Activated CD4-positive, alpha-beta memory T cell treated with anti-CD3 and anti-CD28 coated beads for 36 hours (primary cell): ENCODE measurements around the gene SMNDC1. TPM values are rescaled to one million over a fixed set of nuclear protein-coding genes. Genes with fewer than 3 reads are reported as not detected.
"Not testable (repeated sequence)": the region's sequence is repeated elsewhere in the genome, so short reads cannot be mapped to it uniquely, and the experiment has no call there.

ENCODE experiments used
- CTCF ChIA-PET: fragments of 350-600 bp; sonication (Branson Sonifier 250); formaldehyde crosslinking; loops from one replicate; lab custom pipeline; 2021; ENCODE audit warnings: antibody characterized with exemption, inconsistent platforms; lab: Charles Lee
- POLR2A ChIA-PET: fragments of 350-600 bp; sonication (Branson Sonifier 250); formaldehyde crosslinking; loops from one replicate; lab custom pipeline; 2021; ENCODE audit warnings: antibody characterized with exemption; lab: Charles Lee
- DNase-seq: peaks from one replicate; pipeline ENCODE4 v3.0.0-alpha.2; 2020
- H3K27ac Mint-ChIP-seq: one replicate; pipeline ENCODE4 v1.8.0; 2021; ENCODE audit warnings: mixed read lengths
- H3K27me3 Mint-ChIP-seq: one replicate; pipeline ENCODE4 v1.8.0; 2021; ENCODE audit warnings: mixed read lengths
- H3K36me3 Mint-ChIP-seq: one replicate; pipeline ENCODE4 v1.8.0; 2021; ENCODE audit warnings: mixed read lengths
- H3K4me1 Mint-ChIP-seq: one replicate; pipeline ENCODE4 v1.8.0; 2021; ENCODE audit warnings: low read depth, mixed read lengths
- H3K4me3 Mint-ChIP-seq: one replicate; pipeline ENCODE4 v1.8.0; 2021; ENCODE audit warnings: mild to moderate bottlenecking, mixed read lengths
- H3K9me3 Mint-ChIP-seq: one replicate; pipeline ENCODE4 v1.8.0; 2021; ENCODE audit warnings: mixed read lengths
- intact Hi-C: fragments of 100-400 bp; cut with micrococcal nuclease; formaldehyde crosslinking; loops from one replicate; pipeline ENCODE4 v1.15.1; 2023
- total RNA-seq, 2 experiments: library from RNA; stranded (reverse); gene quantifications; one replicate each; pipeline ENCODE4 v1.2.3, GENCODE V29; 2021

Gene SMNDC1
- total RNA-seq, 2 experiments from 2014 or later = 44.1 to 48.3 TPM

DNA sequence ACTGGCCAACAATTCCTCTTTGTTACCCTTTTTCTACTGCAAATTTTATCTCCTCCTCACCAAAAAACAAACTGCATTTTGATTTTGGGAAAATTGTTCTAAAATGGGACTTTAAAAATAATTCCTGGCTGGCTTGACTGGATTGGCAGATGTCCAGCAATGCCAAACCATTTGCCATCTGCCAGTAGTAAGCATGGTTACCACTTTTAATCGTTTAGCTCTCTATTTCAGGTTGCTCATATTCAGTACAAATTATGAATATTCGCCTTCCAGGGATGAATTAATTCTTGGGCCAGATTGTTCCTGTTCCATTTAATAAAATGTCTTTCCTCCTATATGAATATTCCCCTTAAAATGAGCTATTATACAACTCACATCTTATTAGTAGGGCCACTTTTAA, 35.7 kb downstream of the SMNDC1 start:
- ChIA-PET CTCF (interaction anchor here (1.3 to 3.1 kb wide), 3 partner anchors 63 to 330 kb away, joined by 3 to 15 read pairs (median 14); no protein-coding TSS in a partner anchor), POLR2A (no interaction called here)
- intact Hi-C loops = loop anchor here (1.0 kb wide), 1 partner anchor 17 kb away; no protein-coding TSS in a partner anchor
- peaks cover 39% of the 10 kb centered on the region for H3K4me1 Mint-ChIP-seq
- no peak for DNase-seq
- no peak overlapping the region for H3K27ac Mint-ChIP-seq
- H3K9me3 Mint-ChIP-seq = no peaks in the 10 kb centered on the region
- no peak overlapping the region for H3K4me3 Mint-ChIP-seq
- no peaks in the 10 kb centered on the region for H3K27me3 Mint-ChIP-seq
- no peaks in the 10 kb centered on the region for H3K36me3 Mint-ChIP-seq

DNA sequence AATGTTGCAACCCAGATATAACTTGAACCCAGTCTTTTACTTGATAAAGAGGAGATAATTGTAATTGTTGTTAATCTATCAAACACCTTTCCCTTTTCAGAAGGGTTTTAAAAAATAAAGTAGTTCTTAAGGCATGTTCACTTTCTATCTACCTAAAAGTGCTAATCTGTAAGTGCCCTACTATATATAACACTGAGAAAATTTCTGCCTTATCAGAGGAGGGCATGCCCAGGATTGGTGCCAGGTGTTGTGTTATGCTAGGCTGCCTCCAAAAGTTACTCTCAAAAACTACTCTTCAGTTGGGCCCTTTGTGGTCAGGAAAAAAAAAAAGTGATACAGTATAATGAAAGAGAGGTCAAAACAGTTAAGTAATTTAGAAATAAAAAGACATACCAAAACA, 36.3 kb downstream of the SMNDC1 start:
- Mint-ChIP-seq H3K4me3 (no peak overlapping the region), H3K36me3 (no peaks in the 10 kb centered on the region), H3K27me3 (no peaks in the 10 kb centered on the region), H3K27ac (no peak overlapping the region), H3K9me3 (no peaks in the 10 kb centered on the region), H3K4me1 (peaks cover 34% of the 10 kb centered on the region)
- intact Hi-C loops = no loop called here
- DNase-seq = no peak
- CTCF ChIA-PET = interaction anchor here (1.2 to 3.1 kb wide), 3 partner anchors 11 to 62 kb away, joined by 3 to 15 read pairs (median 5); no protein-coding TSS in a partner anchor
- POLR2A ChIA-PET = no interaction called here

DNA sequence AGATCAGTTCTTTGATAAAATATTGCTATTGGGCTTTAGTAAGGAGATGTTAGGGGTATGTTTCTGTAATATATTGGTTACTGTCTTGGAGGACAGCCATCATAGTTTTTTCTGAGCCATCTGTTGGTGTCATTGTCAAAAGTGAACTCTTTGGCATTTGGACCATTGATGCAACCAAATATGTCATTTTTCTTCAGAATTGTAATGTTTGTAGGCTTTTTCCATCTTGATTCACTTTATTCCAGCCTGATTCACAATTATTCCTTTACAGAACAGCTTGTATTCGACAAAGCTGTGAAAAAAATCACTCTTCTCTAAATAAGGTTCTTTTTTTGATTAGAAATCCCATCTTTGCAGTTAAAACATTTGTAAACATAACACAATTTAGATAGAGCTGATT, 37.4 kb downstream of the SMNDC1 start:
- Mint-ChIP-seq H3K4me1 (peaks cover 29% of the 10 kb centered on the region), H3K9me3 (no peaks in the 10 kb centered on the region), H3K36me3 (peaks cover 1% of the 10 kb centered on the region), H3K27me3 (no peaks in the 10 kb centered on the region), H3K27ac (no peak overlapping the region), H3K4me3 (no peak overlapping the region)
- ChIA-PET POLR2A (no interaction called here), CTCF (interaction anchor here (1.2 to 1.4 kb wide), 3 partner anchors 11 to 16 kb away, joined by 3 to 5 read pairs (median 4); no protein-coding TSS in a partner anchor)
- intact Hi-C loops = no loop called here
- DNase-seq = no peak

DNA sequence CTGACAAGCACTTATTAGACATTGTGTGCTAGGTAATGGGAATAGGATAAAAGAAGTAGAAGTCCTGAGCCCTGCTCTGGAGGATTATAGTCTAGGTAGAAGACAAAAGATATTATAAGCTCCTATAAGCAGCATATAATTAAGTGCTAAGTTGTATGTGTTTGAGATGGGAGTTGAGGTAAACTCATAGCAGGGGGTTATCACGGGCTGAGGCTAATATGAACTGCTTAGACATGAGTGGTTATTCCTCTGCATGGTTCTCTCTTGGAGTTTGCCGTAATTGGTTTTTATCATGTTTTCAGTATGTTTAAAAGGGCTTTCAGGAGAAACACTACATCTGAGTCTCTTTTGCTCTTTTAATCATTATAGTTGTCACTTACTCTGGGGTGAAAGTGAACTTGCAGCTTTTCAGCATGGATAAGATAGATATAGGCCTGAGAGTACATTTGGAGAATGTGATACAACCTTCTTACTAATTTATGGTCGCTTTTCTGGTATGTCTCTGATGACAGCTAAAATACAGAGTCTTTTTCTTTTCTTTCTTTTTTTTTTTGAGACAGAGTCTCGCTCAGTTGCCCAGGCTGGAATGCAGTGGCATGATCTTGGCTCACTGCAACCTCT, 39.0 kb downstream of the SMNDC1 start:
- Mint-ChIP-seq H3K36me3 (peaks cover 2% of the 10 kb centered on the region), H3K27me3 (no peaks in the 10 kb centered on the region), H3K4me1 (peaks cover 25% of the 10 kb centered on the region), H3K4me3 (no peak overlapping the region), H3K27ac (no peak overlapping the region), H3K9me3 (no peaks in the 10 kb centered on the region)
- no peak for DNase-seq
- ChIA-PET POLR2A (no interaction called here), CTCF (interaction anchor here (0.8 kb wide), 1 partner anchor 41 kb away, joined by 5 read pairs; no protein-coding TSS in a partner anchor)
- intact Hi-C loops = no loop called here

DNA sequence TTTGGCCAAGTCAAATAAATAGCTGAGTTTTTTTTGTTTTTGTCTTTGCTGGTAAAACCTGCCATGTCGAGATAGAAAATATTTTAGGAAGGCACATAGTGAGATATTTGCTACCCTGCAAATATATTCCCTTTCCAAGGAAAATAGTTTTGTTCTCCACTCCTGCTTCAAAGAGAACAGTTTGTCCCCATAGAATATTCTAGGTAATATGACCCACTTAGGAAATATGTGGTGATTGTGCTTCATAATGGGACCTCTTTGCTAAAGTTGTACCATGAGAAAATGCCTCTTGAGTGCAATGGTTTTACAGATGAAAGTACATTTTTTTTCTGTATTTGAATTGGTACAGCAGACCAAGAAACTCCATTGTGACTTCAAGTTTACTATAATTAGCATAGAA, 41.6 kb downstream of the SMNDC1 start:
- ChIA-PET CTCF (interaction anchor here (0.9 to 1.4 kb wide), 2 partner anchors 16 to 57 kb away, joined by 3 to 4 read pairs; no protein-coding TSS in a partner anchor), POLR2A (no interaction called here)
- Mint-ChIP-seq H3K27ac (no peak overlapping the region), H3K4me1 (peaks cover 3% of the 10 kb centered on the region), H3K9me3 (no peaks in the 10 kb centered on the region), H3K36me3 (peaks cover 2% of the 10 kb centered on the region), H3K27me3 (no peaks in the 10 kb centered on the region), H3K4me3 (no peak overlapping the region)
- intact Hi-C loops = no loop called here
- no peak for DNase-seq

DNA sequence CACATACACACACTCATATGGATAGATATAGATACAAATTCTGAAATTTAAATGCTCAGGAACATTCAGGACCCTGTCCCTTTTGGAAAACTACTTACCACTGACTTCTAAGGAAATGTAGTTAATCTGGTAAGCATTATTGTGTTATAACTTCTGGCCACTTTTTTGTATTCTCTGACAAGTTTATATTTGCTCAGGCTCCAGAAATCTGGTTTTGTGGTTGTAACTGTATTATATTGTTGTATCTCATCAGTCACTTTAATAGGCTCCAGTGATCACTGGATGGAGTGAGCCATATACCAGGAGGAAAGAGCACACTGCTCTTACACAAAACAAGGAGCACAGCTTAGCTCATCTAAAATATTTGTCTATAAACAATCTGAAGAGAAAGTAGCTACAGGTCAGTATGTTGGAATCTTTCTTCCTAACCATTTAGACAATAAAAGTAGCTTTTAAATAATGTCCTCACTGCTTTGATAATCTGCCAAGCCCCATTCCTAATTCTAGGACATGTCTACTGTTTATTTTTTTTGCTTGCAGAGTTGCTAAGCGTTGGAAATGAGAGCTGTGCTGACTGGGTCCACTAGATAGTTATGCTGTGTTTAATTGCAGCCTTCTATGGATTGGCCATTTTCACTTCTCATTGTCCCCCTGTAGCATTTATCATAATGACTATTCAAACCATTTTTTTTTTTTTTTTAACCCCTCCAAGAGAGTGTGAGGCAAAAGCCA, 43.8 kb downstream of the SMNDC1 start:
- intact Hi-C loops = no loop called here
- H3K9me3 Mint-ChIP-seq = peaks cover under 1% of the 10 kb centered on the region
- no peak overlapping the region for H3K27ac Mint-ChIP-seq
- POLR2A ChIA-PET = no interaction called here
- H3K36me3 Mint-ChIP-seq = peaks cover 3% of the 10 kb centered on the region
- CTCF ChIA-PET = interaction anchor here (1.3 kb wide), 2 partner anchors 9 to 18 kb away, joined by 3 to 6 read pairs; no protein-coding TSS in a partner anchor
- no peak overlapping the region for H3K4me3 Mint-ChIP-seq
- H3K27me3 Mint-ChIP-seq = no peaks in the 10 kb centered on the region
- H3K4me1 Mint-ChIP-seq = no peaks in the 10 kb centered on the region
- DNase-seq = no peak

DNA sequence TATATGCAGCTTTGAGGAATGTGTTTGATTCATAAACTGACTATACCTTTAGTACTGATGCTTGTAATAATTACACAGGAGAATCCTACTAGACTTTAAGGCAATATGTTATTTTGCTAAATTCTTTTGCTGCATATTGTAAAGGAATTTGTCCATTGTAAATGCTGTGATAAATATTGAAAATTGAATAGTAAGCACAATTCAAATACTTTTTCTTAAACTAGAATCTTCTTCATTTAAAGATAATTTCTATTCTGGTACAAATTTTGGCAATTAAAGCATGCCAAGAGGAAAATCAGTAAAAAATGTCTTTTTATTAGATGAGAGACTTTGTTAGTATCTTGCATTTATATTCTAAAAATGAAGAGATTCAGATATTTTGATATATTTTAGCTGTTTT, 45.4 kb downstream of the SMNDC1 start:
- intact Hi-C loops = no loop called here
- H3K4me1 Mint-ChIP-seq = peaks cover 6% of the 10 kb centered on the region
- peaks cover 4% of the 10 kb centered on the region for H3K27me3 Mint-ChIP-seq
- peaks cover 4% of the 10 kb centered on the region for H3K9me3 Mint-ChIP-seq
- no peak overlapping the region for H3K4me3 Mint-ChIP-seq
- DNase-seq = no peak
- peaks cover 16% of the 10 kb centered on the region for H3K36me3 Mint-ChIP-seq
- POLR2A ChIA-PET = no interaction called here
- CTCF ChIA-PET = interaction anchor here (1.3 to 1.5 kb wide), 2 partner anchors 10 to 53 kb away, joined by 3 read pairs; no protein-coding TSS in a partner anchor
- H3K27ac Mint-ChIP-seq = no peak overlapping the region

DNA sequence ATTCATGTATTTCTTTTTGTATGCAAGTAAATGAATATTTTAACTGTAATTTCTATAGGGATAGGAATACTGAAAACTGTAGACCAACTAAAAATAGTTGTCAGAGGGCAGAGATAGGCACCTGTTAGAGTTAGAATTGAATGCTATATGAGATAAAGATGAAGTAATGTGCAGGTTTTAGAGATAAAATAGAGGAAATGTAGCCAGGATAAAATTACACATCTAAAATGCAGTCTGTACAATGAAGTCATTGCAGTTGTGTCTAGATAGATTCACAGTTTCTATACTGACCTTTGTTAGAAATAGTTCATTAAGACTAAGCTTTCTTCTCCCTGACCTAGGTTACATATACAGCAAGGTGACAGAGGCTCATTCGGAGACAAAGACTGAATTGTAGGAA, 46.2 kb downstream of the SMNDC1 start:
- no peak for DNase-seq
- Mint-ChIP-seq H3K9me3 (peaks cover 4% of the 10 kb centered on the region), H3K4me1 (peaks cover 12% of the 10 kb centered on the region), H3K27me3 (peaks cover 5% of the 10 kb centered on the region), H3K4me3 (no peak overlapping the region), H3K36me3 (peaks cover 17% of the 10 kb centered on the region), H3K27ac (no peak overlapping the region)
- ChIA-PET POLR2A (no interaction called here), CTCF (interaction anchor here (1.5 kb wide), 1 partner anchor 9 kb away, joined by 3 read pairs; no protein-coding TSS in a partner anchor)
- intact Hi-C loops = no loop called here

DNA sequence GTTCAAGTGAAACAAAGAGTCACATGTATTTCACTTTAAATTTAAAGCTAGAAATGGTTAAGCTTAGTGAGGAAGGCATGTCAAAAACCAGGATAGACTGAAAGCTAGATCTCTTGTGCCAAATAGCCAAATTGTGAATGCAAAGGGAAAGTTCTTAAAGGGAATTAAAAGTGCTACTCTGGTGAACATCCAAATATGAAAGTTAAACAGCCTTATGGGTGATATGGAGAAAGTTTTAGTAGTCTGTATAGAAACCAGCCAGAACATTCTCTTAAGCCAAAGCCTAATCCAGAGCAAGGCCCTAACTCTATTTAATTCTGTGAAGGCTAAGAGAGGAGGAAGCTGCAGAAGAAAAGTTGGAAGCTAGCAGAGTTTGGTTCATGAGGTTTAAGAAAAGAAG, 50.3 kb downstream of the SMNDC1 start:
- H3K4me1 Mint-ChIP-seq = peaks cover 38% of the 10 kb centered on the region
- ChIA-PET POLR2A (no interaction called here), CTCF (interaction anchor here (0.6 to 2.2 kb wide), 6 partner anchors 15 to 292 kb away, joined by 3 to 8 read pairs (median 6); no protein-coding TSS in a partner anchor)
- intact Hi-C loops = no loop called here
- H3K27ac Mint-ChIP-seq = no peak overlapping the region
- no peak overlapping the region for H3K4me3 Mint-ChIP-seq
- H3K27me3 Mint-ChIP-seq = peaks cover 5% of the 10 kb centered on the region
- peaks cover 15% of the 10 kb centered on the region for H3K36me3 Mint-ChIP-seq
- no peak for DNase-seq
- H3K9me3 Mint-ChIP-seq = peaks cover 4% of the 10 kb centered on the region

DNA sequence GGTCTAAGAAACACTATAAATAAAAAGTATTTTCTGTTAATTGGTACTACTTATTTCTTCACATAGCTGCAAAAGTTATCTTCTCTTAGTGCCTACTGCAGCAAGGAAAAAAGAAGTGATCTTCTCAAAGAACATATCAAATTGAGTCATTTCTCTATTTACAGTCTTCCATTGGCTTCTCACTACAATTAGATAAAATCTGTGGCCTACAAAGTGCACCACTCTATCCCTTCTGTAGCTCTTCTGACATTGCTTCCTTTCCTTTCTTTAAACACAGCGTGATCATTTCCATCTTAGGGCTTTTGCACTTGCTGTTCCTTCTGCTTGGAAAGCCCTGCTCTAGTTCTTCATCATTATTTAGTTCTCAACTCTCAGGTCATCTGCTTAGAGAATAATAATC, 52.6 kb downstream of the SMNDC1 start:
- CTCF ChIA-PET = interaction anchor here (1.3 to 1.4 kb wide), 2 partner anchors 15 to 114 kb away, joined by 4 to 7 read pairs; no protein-coding TSS in a partner anchor

DNA sequence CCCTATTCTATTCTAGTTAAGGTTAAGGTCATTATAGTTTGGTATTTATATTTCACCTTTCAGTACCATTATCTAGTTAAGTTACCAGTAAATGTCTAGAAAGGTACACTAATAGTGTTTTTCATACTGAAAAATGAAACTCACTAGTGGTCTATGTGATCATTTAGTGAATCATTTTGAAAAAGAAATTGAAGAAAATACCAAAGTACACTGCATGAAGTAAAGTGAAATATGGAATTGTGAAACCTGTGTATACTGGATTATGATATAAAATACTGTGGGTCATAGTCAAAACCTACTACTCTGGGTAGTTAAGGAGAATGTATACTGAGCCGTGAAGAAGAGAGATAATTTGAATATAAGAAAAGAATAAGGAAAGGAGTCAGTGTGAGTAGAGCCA, 53.3 kb downstream of the SMNDC1 start:
- H3K4me1 Mint-ChIP-seq = peaks cover 43% of the 10 kb centered on the region
- H3K36me3 Mint-ChIP-seq = peaks cover 28% of the 10 kb centered on the region
- ChIA-PET CTCF (interaction anchor here (1.0 to 1.4 kb wide), 3 partner anchors 15 to 113 kb away, joined by 4 to 7 read pairs (median 4); no protein-coding TSS in a partner anchor), POLR2A (interaction anchor here (0.7 to 1.2 kb wide), 2 partner anchors 43 to 523 kb away, joined by 4 read pairs; no protein-coding TSS in a partner anchor)
- intact Hi-C loops = loop anchor here (1.0 to 2.0 kb wide), 2 partner anchors 10 to 43 kb away; no protein-coding TSS in a partner anchor
- H3K27me3 Mint-ChIP-seq = peaks cover 12% of the 10 kb centered on the region
- H3K9me3 Mint-ChIP-seq, H3K27ac Mint-ChIP-seq, DNase-seq, H3K4me3 Mint-ChIP-seq: not testable (repeated sequence)

More for the DNA sequence above, 52.6 kb downstream of the SMNDC1 start:
- H3K4me3 Mint-ChIP-seq = no peak overlapping the region
- H3K4me1 Mint-ChIP-seq = peaks cover 43% of the 10 kb centered on the region
- peaks cover 7% of the 10 kb centered on the region for H3K27me3 Mint-ChIP-seq
- POLR2A ChIA-PET = interaction anchor here (1.2 kb wide), 1 partner anchor 43 kb away, joined by 4 read pairs; no protein-coding TSS in a partner anchor
- intact Hi-C loops = loop anchor here (1.0 kb wide), 1 partner anchor 17 kb away; no protein-coding TSS in a partner anchor
- H3K9me3 Mint-ChIP-seq = peaks cover 6% of the 10 kb centered on the region
- no peak for DNase-seq
- peaks cover 21% of the 10 kb centered on the region for H3K36me3 Mint-ChIP-seq
- no peak overlapping the region for H3K27ac Mint-ChIP-seq
